Stomach (tissue), 4 donors: ENCODE results near the gene DDX60.
"Not testable (repeated sequence)": the region's sequence is repeated elsewhere in the genome, so short reads cannot be mapped to it uniquely, and the experiment has no call there.

ENCODE experiments used
- CTCF ChIP-seq, 7 experiments: fragments of 450-650 bp in 4 of 7; fragments of 200-600 bp in 3 of 7; sonication (generic) in 3 of 7; IDR thresholded peaks; one replicate each; pipeline ENCODE4 v1.5.1; 2016 to 2019; ENCODE audit warnings: antibody characterized with exemption in 7 of 7, control low read depth in 2 of 7, mild to moderate bottlenecking in 1 of 7
- POLR2A ChIP-seq, 4 donors: fragments of 450-650 bp; IDR thresholded peaks; one replicate each; pipeline ENCODE4 v1.6.1; 2016; ENCODE audit warnings: antibody characterized with exemption in 4 of 4, control low read depth in 2 of 4, mild to moderate bottlenecking in 1 of 4, moderate library complexity in 1 of 4
- POLR2AphosphoS5 ChIP-seq, 3 donors: sonication (generic); formaldehyde crosslinking; IDR thresholded peaks; one replicate each; pipeline ENCODE4 v1.6.1; 2016; ENCODE audit warnings: antibody characterized with exemption in 3 of 3

- TF ChIP-seq POLR2AphosphoS5, CTCF, POLR2A (IDR thresholded peaks at IDR 0.05): not testable (repeated sequence)
Observed at GRCh38 chr4:168330575-168330974, 12.0 kb upstream of the DDX60 start.
